Activated naive CD4-positive, alpha-beta T cell treated with anti-CD3 and anti-CD28 coated beads, Interleukin-2, amount 10 ng/mL, durations not matched to agents 7 days and 5 days (primary cell): ENCODE results near the gene RPUSD3.
A peak's percentile ranks its signal among the peaks of the same experiment; 100 is the strongest.

ENCODE experiments used
- CTCF ChIA-PET: fragments of 350-600 bp; sonication (Branson Sonifier 250); formaldehyde crosslinking; loops from one replicate; lab custom pipeline; 2021; ENCODE audit warnings: antibody characterized with exemption; lab: Charles Lee
- DNase-seq: peaks from one replicate; pipeline ENCODE4 v3.0.0-alpha.2; 2020
- H3K27ac Mint-ChIP-seq: one replicate; pipeline ENCODE4 v1.8.0; 2021; ENCODE audit warnings: mild to moderate bottlenecking, moderate library complexity, mixed read lengths
- H3K27me3 Mint-ChIP-seq: one replicate; pipeline ENCODE4 v1.8.0; 2021; ENCODE audit warnings: mild to moderate bottlenecking, mixed read lengths
- H3K36me3 Mint-ChIP-seq: one replicate; pipeline ENCODE4 v1.8.0; 2021; ENCODE audit warnings: mixed read lengths
- H3K4me1 Mint-ChIP-seq: one replicate; pipeline ENCODE4 v1.8.0; 2021; ENCODE audit warnings: mixed read lengths
- H3K4me3 Mint-ChIP-seq: one replicate; pipeline ENCODE4 v1.8.0; 2021; ENCODE audit warnings: mild to moderate bottlenecking, moderate library complexity, mixed read lengths
- H3K9me3 Mint-ChIP-seq: one replicate; pipeline ENCODE4 v1.8.0; 2021; ENCODE audit warnings: mixed read lengths

RPUSD3 gene

DNA sequence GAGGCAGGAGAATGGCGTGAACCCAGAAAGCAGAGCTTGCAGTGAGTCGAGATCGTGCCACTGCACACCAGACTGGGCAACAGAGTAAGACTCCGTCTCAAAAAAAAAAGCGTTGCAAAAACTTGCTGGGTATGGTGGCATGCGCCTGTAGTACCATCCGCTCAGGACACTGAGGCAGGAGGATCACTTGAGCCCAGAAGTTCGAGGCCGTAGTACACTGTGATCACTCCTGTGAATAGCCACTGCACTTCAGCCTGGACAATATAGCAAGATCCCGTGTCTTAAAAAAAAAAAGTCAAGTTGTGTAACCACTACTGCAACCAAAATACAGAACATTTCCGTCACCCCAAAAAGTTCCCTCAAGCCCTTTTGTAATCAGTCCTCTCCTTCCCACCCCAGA lies 49.4 kb downstream of the RPUSD3 start:
- peaks cover 61% of the 10 kb centered on the region for H3K4me1 Mint-ChIP-seq
- no peak for DNase-seq
- no peaks in the 10 kb centered on the region for H3K9me3 Mint-ChIP-seq
- CTCF ChIA-PET, result interaction anchor here (1.0 kb wide), 1 partner anchor 11 kb away, joined by 3 read pairs; no protein-coding TSS in a partner anchor
- peaks cover 60% of the 10 kb centered on the region for H3K36me3 Mint-ChIP-seq
- peak overlapping the region; percentile 96 for H3K4me3 Mint-ChIP-seq
- H3K27me3 Mint-ChIP-seq, result no peaks in the 10 kb centered on the region
- H3K27ac Mint-ChIP-seq, result peak overlapping the region; percentile 44

DNA sequence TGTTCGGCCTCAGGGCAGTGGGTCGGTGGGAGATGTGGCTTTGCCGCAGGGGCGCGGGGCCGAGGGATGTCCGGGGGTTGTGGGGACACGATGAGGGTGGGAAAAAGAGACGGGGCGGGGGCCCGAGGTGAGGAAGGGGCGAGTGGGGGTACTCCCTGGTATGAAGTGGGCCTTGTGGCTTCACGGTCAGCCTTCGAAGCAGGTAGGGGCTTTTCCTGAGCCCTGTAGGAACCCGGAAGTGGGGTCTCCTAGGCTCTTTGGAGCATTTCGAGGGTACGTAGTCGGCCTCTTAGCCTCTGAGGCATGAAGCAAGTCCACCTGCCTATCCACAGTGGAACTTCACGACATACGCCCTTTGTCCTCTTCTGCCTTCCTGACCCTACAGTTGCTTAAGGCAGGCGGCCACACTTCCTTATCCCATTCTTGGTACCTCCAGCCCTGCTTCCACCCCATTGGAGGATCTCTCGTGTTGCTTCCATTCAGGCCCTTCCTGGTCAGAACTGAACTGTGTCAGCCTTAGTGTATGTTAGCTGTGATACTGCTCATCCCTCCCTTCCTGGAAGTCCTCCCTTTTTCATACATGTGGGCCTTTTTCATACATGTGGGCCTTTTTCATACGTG lies 50.5 kb downstream of the RPUSD3 start:
- CTCF ChIA-PET, result interaction anchor here (0.8 to 1.7 kb wide), 6 partner anchors 12 to 141 kb away, joined by 3 to 6 read pairs (median 4); partner anchors contain the start of gene OGG1
- Mint-ChIP-seq H3K4me3 (peak overlapping the region; percentile 96), H3K9me3 (no peaks in the 10 kb centered on the region), H3K27me3 (no peaks in the 10 kb centered on the region), H3K4me1 (peaks cover 68% of the 10 kb centered on the region), H3K27ac (peak overlapping the region; percentile 100), H3K36me3 (peaks cover 61% of the 10 kb centered on the region)
- DNase-seq, result peak; percentile 51

DNA sequence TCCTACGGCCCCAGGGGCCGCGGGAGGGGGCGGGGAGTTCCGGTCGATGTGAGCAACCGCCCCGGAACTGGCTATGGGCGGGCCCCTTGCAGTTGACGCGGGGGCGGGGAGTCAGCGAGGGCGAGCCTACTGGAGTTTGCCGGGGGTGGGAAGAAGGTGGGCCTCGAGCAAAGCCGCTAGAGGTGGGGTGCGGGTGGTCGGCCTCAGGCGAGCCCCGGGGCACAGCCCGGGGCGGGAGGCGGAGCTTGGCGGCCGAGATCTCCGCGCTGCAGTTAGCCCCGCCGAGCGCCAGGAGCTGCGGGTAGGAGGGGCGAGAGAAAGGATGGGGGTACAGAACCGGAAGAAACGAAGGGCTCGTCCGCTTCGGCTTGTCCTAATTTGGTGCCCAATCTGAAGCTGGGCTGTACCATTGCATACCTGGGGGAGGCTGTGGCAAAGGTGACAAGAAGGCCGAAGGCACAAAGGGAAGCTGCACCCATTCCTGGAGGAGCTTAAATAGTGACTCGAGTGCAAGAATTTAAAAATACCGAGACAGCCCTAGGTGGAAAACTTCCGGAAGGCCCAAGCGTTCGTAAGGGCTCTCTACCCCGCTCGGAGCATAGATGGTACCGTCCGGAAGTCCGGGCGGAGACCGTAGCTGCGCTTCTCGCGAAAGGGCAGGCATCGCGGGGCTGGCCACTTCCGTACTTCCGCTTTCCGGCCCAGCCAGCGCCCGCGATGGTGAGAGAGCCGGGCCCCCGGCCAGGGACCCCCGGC lies 51.2 kb downstream of the RPUSD3 start, which contains the start of the genes ARPC4 and TADA3:
Gene ARPC4 (plus strand): TSS at position 678 of the 756 bp plus-strand sequence. CDS start 40 bp downstream, at position 718.
Gene TADA3 (minus strand): TSS at position 69 of the 756 bp plus-strand sequence. CDS start 1,007 bp downstream, outside the sequence.
- CTCF ChIA-PET, result interaction anchor here (0.8 to 1.7 kb wide), 5 partner anchors 13 to 142 kb away, joined by 3 to 6 read pairs (median 4); partner anchors contain the start of gene OGG1
- Mint-ChIP-seq H3K36me3 (peaks cover 58% of the 10 kb centered on the region), H3K27me3 (no peaks in the 10 kb centered on the region), H3K27ac (peak within 1 kb of the TSS; percentile 100), H3K4me1 (peaks cover 67% of the 10 kb centered on the region), H3K9me3 (no peaks in the 10 kb centered on the region), H3K4me3 (peak within 1 kb of the TSS; percentile 96)
- DNase-seq, result peak; percentile 95

DNA sequence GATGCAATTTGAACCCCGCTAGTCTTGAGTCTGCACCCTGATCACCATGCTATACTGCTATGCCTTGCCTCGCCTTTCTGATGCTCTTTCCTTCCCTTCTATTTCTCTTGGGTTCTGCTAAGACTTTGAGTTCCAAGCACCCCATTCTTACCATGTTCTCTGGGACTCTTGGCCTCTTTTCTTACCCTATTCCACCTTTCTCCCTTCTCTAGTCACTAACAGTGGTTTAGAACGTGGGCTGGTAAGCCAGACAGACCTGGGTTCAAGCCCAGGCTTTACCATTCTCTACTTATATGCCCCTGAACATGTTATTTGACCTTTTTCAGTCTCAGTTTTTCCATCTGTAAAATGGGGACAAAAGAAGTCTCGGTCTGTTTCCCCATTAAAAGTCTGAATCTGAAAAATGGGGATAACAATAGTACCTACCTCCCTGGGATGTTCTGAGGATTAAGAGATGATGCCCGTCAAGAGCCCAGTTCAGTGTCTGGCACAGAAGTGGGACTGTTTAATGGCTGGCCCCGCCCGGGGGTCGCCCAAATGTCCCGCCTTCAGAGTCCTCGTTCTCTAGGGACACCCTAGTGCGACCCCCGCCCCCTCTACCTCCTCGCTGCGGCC lies 51.9 kb downstream of the RPUSD3 start:
- no peak for DNase-seq
- Mint-ChIP-seq H3K9me3 (no peaks in the 10 kb centered on the region), H3K4me1 (peaks cover 66% of the 10 kb centered on the region), H3K36me3 (peaks cover 57% of the 10 kb centered on the region), H3K4me3 (peak overlapping the region; percentile 96), H3K27ac (peak overlapping the region; percentile 100), H3K27me3 (no peaks in the 10 kb centered on the region)
- CTCF ChIA-PET, result interaction anchor here (0.6 to 1.5 kb wide), 2 partner anchors 17 to 64 kb away, joined by 3 read pairs; no protein-coding TSS in a partner anchor

DNA sequence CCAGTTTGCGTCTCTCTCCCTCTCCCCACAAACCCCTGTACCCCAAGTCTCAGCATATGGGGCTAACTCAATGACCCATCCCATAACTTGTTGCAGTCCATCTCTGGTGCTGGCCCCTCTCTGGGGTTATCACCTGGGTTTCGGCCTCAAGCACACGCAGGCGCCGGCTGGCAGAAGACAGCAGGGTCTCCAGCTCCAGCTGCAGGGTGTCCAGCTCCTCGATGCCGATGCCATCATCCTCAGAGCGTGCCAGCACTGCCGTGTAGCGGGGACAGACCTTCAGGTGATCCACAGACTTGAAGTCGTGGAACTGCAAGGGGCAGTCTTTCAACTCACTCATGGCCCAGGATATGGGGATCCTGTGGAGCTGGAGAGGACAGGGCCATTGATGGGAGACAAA lies 52.7 kb downstream of the RPUSD3 start:
- Mint-ChIP-seq H3K27ac (peak overlapping the region; percentile 20), H3K9me3 (no peaks in the 10 kb centered on the region), H3K4me1 (peaks cover 67% of the 10 kb centered on the region), H3K27me3 (no peaks in the 10 kb centered on the region), H3K36me3 (peaks cover 60% of the 10 kb centered on the region), H3K4me3 (peak overlapping the region; percentile 96)
- CTCF ChIA-PET, result interaction anchor here (0.6 to 1.5 kb wide), 4 partner anchors 18 to 125 kb away, joined by 3 to 4 read pairs (median 3); partner anchors contain the start of gene BRPF1
- DNase-seq, result no peak
